GDM1 (cell line): Measurements from ENCODE around the gene KREMEN2.
A peak's percentile ranks its signal among the peaks of the same experiment; 100 is the strongest.
"Not testable (repeated sequence)": the region's sequence is repeated elsewhere in the genome, so short reads cannot be mapped to it uniquely, and the experiment has no call there.

Experiments used
- DNase-seq: peaks from one replicate; lab custom pipeline; 2025; lab: John Stamatoyannopoulos, UW

The KREMEN2 gene

GRCh38 chr16:2963723-2964474 is at the start of gene KREMEN2:
Gene KREMEN2, plus strand, starts transcription at chr16:2964275. Its CDS starts 246 bp downstream, at chr16:2964521.
- peak; percentile 22 for DNase-seq

- DNase-seq: no peak
Observed at GRCh38 chr16:2915196-2915929, 48.7 kb upstream of the KREMEN2 start.

- peak; percentile 44 for DNase-seq
Observed at GRCh38 chr16:2919511-2920255, 44.4 kb upstream of the KREMEN2 start.

GRCh38 chr16:2923481-2923880 is 40.6 kb upstream of the KREMEN2 start:
- no peak for DNase-seq

- DNase-seq: no peak
Observed at GRCh38 chr16:2924901-2925755, 38.9 kb upstream of the KREMEN2 start.

- DNase-seq: no peak
Observed at GRCh38 chr16:2925951-2926649, 38.0 kb upstream of the KREMEN2 start.

GRCh38 chr16:2926650-2926999 is 37.5 kb upstream of the KREMEN2 start:
- no peak for DNase-seq

GRCh38 chr16:2927010-2927646 is 36.9 kb upstream of the KREMEN2 start:
- peak; percentile 75 for DNase-seq

GRCh38 chr16:2928151-2928550 is 35.9 kb upstream of the KREMEN2 start:
- not testable (repeated sequence) for DNase-seq

GRCh38 chr16:2928796-2929195 is 35.3 kb upstream of the KREMEN2 start:
- no peak for DNase-seq

- no peak for DNase-seq
Observed at GRCh38 chr16:2929693-2930092, 34.4 kb upstream of the KREMEN2 start.

GRCh38 chr16:2930236-2930635 is 33.8 kb upstream of the KREMEN2 start:
- no peak for DNase-seq

GRCh38 chr16:2931231-2931914 is 32.7 kb upstream of the KREMEN2 start:
- not testable (repeated sequence) for DNase-seq

- no peak for DNase-seq
Observed at GRCh38 chr16:2933136-2933535, 30.9 kb upstream of the KREMEN2 start.

- no peak for DNase-seq
Observed at GRCh38 chr16:2933701-2934100, 30.4 kb upstream of the KREMEN2 start.

- no peak for DNase-seq
Observed at GRCh38 chr16:2934450-2934849, 29.6 kb upstream of the KREMEN2 start.

- DNase-seq: no peak
Observed at GRCh38 chr16:2936436-2937011, 27.6 kb upstream of the KREMEN2 start.

- DNase-seq: no peak
Observed at GRCh38 chr16:2937170-2937569, 26.9 kb upstream of the KREMEN2 start.

- no peak for DNase-seq
Observed at GRCh38 chr16:2938206-2938605, 25.9 kb upstream of the KREMEN2 start.

GRCh38 chr16:2939968-2940367 is 24.1 kb upstream of the KREMEN2 start:
- no peak for DNase-seq
